Measurements from ENCODE around the gene TMEM45B. TPM values are rescaled to one million over a fixed set of nuclear protein-coding genes. Genes with fewer than 3 reads are reported as not detected.

The TMEM45B gene
- total and polyA plus RNA-seq, 2 of the 13 experiments (the other 11 are each of a cell fraction or from before 2014, with no cell fraction given): 29.1 to 181 TPM

DNA sequence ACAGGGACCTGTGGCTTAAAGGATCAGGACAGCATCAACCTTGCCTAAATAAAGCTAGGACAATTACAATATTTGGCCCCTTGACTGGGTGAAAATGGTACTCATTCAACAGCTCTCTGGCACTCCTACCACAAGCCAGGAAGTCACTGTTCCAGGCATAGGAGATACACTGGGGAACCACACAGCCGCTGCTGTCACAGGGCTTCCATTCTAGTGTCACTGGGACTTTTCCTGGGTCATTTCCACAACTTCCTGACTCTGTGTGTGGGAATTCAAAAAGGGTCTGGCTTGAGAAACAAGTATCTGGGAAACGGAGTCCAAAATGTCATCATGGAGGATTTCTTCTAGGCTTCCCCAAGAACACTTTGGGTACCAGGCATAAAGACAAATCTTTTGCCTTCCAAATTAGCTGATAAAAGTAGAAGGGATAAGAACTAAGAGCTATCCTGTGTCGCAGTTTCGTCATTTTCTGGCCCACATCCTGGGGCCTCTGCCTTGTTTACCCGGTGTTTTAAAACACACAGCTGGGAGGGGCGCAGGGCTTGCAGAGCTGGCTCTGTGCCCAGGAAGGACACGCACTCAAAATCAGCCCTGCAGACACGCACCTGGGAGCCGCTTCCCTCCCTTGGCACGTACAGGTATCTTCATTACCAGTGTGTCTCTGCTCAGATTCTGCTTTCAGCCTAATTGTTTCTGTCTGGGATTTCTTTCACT lies 38.0 kb downstream of the TMEM45B start (continued):
- TF ChIP-seq, protein P1, sequence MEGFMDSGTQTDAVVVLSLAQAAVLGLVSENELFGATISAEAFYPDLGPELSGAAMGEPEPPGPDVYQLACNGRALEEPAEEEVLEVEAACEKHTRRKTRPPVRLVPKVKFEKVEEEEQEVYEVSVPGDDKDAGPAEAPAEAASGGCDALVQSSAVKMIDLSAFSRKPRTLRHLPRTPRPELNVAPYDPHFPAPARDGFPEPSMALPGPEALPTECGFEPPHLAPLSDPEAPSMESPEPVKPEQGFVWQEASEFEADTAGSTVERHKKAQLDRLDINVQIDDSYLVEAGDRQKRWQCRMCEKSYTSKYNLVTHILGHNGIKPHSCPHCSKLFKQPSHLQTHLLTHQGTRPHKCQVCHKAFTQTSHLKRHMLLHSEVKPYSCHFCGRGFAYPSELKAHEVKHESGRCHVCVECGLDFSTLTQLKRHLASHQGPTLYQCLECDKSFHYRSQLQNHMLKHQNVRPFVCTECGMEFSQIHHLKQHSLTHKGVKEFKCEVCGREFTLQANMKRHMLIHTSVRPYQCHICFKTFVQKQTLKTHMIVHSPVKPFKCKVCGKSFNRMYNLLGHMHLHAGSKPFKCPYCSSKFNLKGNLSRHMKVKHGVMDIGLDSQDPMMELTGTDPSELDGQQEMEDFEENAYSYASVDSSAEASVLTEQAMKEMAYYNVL (CRISPR knock-in tag; IDR thresholded peaks at IDR 0.05; ENCODE audit: borderline replicate concordance): peak; percentile 36; the same call in 1 of the 2 replicates
- TF ChIP-seq, protein P2, sequence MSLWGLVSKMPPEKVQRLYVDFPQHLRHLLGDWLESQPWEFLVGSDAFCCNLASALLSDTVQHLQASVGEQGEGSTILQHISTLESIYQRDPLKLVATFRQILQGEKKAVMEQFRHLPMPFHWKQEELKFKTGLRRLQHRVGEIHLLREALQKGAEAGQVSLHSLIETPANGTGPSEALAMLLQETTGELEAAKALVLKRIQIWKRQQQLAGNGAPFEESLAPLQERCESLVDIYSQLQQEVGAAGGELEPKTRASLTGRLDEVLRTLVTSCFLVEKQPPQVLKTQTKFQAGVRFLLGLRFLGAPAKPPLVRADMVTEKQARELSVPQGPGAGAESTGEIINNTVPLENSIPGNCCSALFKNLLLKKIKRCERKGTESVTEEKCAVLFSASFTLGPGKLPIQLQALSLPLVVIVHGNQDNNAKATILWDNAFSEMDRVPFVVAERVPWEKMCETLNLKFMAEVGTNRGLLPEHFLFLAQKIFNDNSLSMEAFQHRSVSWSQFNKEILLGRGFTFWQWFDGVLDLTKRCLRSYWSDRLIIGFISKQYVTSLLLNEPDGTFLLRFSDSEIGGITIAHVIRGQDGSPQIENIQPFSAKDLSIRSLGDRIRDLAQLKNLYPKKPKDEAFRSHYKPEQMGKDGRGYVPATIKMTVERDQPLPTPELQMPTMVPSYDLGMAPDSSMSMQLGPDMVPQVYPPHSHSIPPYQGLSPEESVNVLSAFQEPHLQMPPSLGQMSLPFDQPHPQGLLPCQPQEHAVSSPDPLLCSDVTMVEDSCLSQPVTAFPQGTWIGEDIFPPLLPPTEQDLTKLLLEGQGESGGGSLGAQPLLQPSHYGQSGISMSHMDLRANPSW (CRISPR knock-in tag; IDR thresholded peaks at IDR 0.05; ENCODE audit: borderline replicate concordance): peak; percentile 80; the same call in 1 of the 2 replicates
- peak; percentile 56; the same call in 1 of the 2 replicates for TF ChIP-seq ZNF556 (CRISPR knock-in tag; IDR thresholded peaks at IDR 0.05; ENCODE audit: borderline replicate concordance)
- peak; percentile 93 for TF ChIP-seq MED1 (CRISPR knock-in tag; IDR thresholded peaks at IDR 0.05)
- no peak for TF ChIP-seq ZNF496 (CRISPR knock-in tag; IDR thresholded peaks at IDR 0.05; ENCODE audit: insufficient replicate concordance)
- TF ChIP-seq HBP1 (CRISPR knock-in tag; IDR thresholded peaks at IDR 0.05; ENCODE audit: low read depth): no peak; the same call in 1 of the 2 replicates
- TF ChIP-seq CCAR2 (optimal IDR thresholded peaks at IDR 0.05; ENCODE audit: low read depth, low read length): no peak
- no peak for TF ChIP-seq MBNL3 (CRISPR knock-in tag; conservative IDR thresholded peaks at IDR 0.05)
- no peak for TF ChIP-seq SP1 (IDR thresholded peaks at IDR 0.05)
- no peak for TF ChIP-seq SP1 (CRISPR knock-in tag; IDR thresholded peaks at IDR 0.05)
- TF ChIP-seq NFIB (CRISPR knock-in tag; IDR thresholded peaks at IDR 0.05; ENCODE audit: borderline replicate concordance): no peak
- TF ChIP-seq ZNF749 (CRISPR knock-in tag; IDR thresholded peaks at IDR 0.05; ENCODE audit: borderline replicate concordance): 0 out of 2 replicates have a peak, but pooled peaks have one; percentile 20
- no peak for TF ChIP-seq ZNF850 (CRISPR knock-in tag; conservative IDR thresholded peaks at IDR 0.05)
- TF ChIP-seq MTERF4 (CRISPR knock-in tag; IDR thresholded peaks at IDR 0.05): no peak
- peak; percentile 97 for TF ChIP-seq FOXP4 (CRISPR knock-in tag; IDR thresholded peaks at IDR 0.05)
- no peak for TF ChIP-seq GZF1 (CRISPR knock-in tag; IDR thresholded peaks at IDR 0.05)
- peak; percentile 93 for TF ChIP-seq FOXO1 (CRISPR knock-in tag; IDR thresholded peaks at IDR 0.05)
- TF ChIP-seq HOXA5 (CRISPR knock-in tag; IDR thresholded peaks at IDR 0.05): no peak
